H1 (cell line): ENCODE measurements around the gene MRPL28.

ENCODE experiments used
- BRCA1 ChIP-seq: IDR thresholded peaks from 2 replicates; pipeline ENCODE4 v1.6.1; 2012; ENCODE audit warnings: low read depth, low read length, improper control_type of control experiment
- CHD2 ChIP-seq: IDR thresholded peaks from 2 replicates; pipeline ENCODE4 v1.6.1; 2012; ENCODE audit warnings: low read length, improper control_type of control experiment
- CREB1 ChIP-seq: IDR thresholded peaks from 2 replicates; pipeline ENCODE4 v1.6.1; 2012; ENCODE audit warnings: inconsistent platforms
- CTCF ChIP-seq, 3 experiments: IDR thresholded peaks; 1 replicate in 2 of 3; 2 replicates in 1 of 3; pipeline versions ENCODE4 v1.5.1 to v1.6.1; 2011; ENCODE audit warnings: low read length in 3 of 3, mild to moderate bottlenecking in 3 of 3, inconsistent platforms in 2 of 3, low read depth in 1 of 3, moderate library complexity in 1 of 3; ENCODE audit not compliant: insufficient read depth in 1 of 3; ENCODE audit errors: control extremely low read depth in 1 of 3
- EP300 ChIP-seq, 2 experiments: IDR thresholded peaks; 1 replicate in 1 of 2; 2 replicates in 1 of 2; pipeline ENCODE4 v1.6.1; 2011 to 2012; ENCODE audit warnings: low read depth in 2 of 2, low read length in 2 of 2, mild to moderate bottlenecking in 2 of 2, borderline replicate concordance in 1 of 2, inconsistent platforms in 1 of 2, moderate library complexity in 1 of 2
- JUND ChIP-seq: IDR thresholded peaks from 2 replicates; pipeline ENCODE4 v1.6.1; 2011; ENCODE audit warnings: mild to moderate bottlenecking, improper control_type of control experiment, low read length
- KDM5A ChIP-seq: fragments of 200-600 bp; IDR thresholded peaks from 2 replicates; pipeline ENCODE4 v1.7.1; 2012; ENCODE audit warnings: mild to moderate bottlenecking, low read length, inconsistent platforms, mixed read lengths
- PHF8 ChIP-seq: fragments of 200-600 bp; sonication (generic); conservative IDR thresholded peaks from 2 replicates; pipeline ENCODE4 v1.7.1; 2012; ENCODE audit warnings: low read depth, mild to moderate bottlenecking, inconsistent platforms, low read length, moderate library complexity
- POLR2A ChIP-seq, 2 experiments: IDR thresholded peaks; 1 replicate in 1 of 2; 2 replicates in 1 of 2; pipeline ENCODE4 v1.6.1; 2011; ENCODE audit warnings: low read depth in 2 of 2, low read length in 2 of 2, mild to moderate bottlenecking in 2 of 2; ENCODE audit errors: control extremely low read depth in 1 of 2
- POLR2AphosphoS5 ChIP-seq: IDR thresholded peaks from 2 replicates; pipeline ENCODE4 v1.6.1; 2011; ENCODE audit warnings: low read depth, low read length
- RAD21 ChIP-seq, 2 experiments: IDR thresholded peaks in 1 of 2; conservative IDR thresholded peaks in 1 of 2; 2 replicates each; pipeline ENCODE4 v1.6.1; 2011; ENCODE audit warnings: low read depth in 2 of 2, low read length in 2 of 2, improper control_type of control experiment in 1 of 2, inconsistent platforms in 1 of 2, mild to moderate bottlenecking in 1 of 2, moderate library complexity in 1 of 2
- SIX5 ChIP-seq: IDR thresholded peaks from 2 replicates; pipeline ENCODE4 v1.6.1; 2011; ENCODE audit warnings: mild to moderate bottlenecking, low read depth, low read length
- TCF12 ChIP-seq: IDR thresholded peaks from 2 replicates; pipeline ENCODE4 v1.6.1; 2011; ENCODE audit warnings: low read depth, mild to moderate bottlenecking, low read length
- YY1 ChIP-seq: IDR thresholded peaks from 2 replicates; pipeline ENCODE4 v1.6.1; 2011; ENCODE audit warnings: low read depth, mild to moderate bottlenecking, low read length

- no peak for TF ChIP-seq JUND
- TF ChIP-seq CTCF (IDR thresholded peaks at IDR 0.05; ENCODE audit: control extremely low read depth in 1 of 3, insufficient read depth in 1 of 3, low read depth in 1 of 3, low read length in 3 of 3) = no peak
- no peak for TF ChIP-seq TCF12
- TF ChIP-seq EP300 (IDR thresholded peaks at IDR 0.05; ENCODE audit: borderline replicate concordance in 1 of 2, low read depth in 2 of 2, low read length in 2 of 2) = no peak
- no peak for TF ChIP-seq BRCA1
- no peak for TF ChIP-seq YY1
- TF ChIP-seq RAD21 (IDR thresholded peaks at IDR 0.05 in 1 of 2, conservative IDR thresholded peaks at IDR 0.05 in 1 of 2; ENCODE audit: low read depth in 2 of 2, low read length in 2 of 2) = no peak
- TF ChIP-seq POLR2A (IDR thresholded peaks at IDR 0.05; ENCODE audit: control extremely low read depth in 1 of 2, low read depth in 2 of 2, low read length in 2 of 2) = no peak
- TF ChIP-seq KDM5A = no peak
- no peak for TF ChIP-seq CREB1
- TF ChIP-seq CHD2 = no peak
- no peak for TF ChIP-seq POLR2AphosphoS5
- TF ChIP-seq PHF8 = no peak
- TF ChIP-seq SIX5 = no peak
Observed at GRCh38 chr16:333406-334094, 36.8 kb downstream of the MRPL28 start.
